ENCODE measurements around the gene SLC35F1.

The SLC35F1 gene

DNA sequence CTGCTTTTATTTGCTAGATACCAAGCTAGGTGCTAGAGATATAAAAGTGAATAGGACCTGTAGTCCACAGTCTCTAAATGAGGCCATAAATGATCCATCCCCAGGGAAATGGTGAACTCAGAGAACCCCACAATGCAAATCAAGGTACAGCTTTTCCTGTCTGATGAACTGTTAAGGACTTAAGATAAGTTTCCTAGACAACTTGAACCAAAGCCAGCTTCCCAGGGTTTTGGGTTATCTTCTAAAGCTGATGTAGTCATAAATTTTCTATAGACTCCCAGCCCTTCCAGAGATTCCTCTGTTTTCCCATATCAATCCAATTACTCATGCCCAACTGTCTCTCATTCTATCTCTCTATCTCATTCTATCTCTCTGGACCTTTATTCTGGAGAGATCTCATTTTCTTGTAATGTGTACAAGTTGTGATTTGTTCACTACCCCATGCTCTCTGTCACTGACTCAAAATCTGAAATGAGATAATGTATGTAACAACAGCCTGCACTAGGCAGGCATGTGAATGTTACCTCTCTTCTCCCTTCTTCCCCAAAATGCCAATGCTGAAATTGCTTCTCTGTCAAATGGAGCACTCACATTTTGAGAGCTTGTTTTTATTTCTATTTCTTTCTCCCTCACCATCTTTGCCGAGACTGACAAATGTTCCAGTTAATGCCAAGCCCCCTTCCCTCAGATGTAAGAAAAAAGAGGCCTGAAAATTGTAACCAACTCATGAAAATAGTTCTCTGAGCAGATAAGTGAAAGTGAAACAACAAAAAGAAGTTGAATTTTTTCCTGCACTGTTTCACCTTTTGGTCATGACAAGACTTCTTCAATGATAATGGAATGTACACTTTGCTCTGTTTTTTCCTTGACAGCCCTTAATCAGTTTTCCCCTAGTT is 279.9 kb downstream of the SLC35F1 start:
- ChIA-PET POLR2A (no interaction called here), CTCF (no interaction called here)
- DNase-seq (ENCODE audit: low read depth, low spot score), result no peak
- TF ChIP-seq, protein P1, sequence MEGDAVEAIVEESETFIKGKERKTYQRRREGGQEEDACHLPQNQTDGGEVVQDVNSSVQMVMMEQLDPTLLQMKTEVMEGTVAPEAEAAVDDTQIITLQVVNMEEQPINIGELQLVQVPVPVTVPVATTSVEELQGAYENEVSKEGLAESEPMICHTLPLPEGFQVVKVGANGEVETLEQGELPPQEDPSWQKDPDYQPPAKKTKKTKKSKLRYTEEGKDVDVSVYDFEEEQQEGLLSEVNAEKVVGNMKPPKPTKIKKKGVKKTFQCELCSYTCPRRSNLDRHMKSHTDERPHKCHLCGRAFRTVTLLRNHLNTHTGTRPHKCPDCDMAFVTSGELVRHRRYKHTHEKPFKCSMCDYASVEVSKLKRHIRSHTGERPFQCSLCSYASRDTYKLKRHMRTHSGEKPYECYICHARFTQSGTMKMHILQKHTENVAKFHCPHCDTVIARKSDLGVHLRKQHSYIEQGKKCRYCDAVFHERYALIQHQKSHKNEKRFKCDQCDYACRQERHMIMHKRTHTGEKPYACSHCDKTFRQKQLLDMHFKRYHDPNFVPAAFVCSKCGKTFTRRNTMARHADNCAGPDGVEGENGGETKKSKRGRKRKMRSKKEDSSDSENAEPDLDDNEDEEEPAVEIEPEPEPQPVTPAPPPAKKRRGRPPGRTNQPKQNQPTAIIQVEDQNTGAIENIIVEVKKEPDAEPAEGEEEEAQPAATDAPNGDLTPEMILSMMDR (IDR thresholded peaks at IDR 0.05; ENCODE audit: insufficient read depth, low read length, missing control alignments), result no peak
- no peak overlapping the region for H3K4me3 ChIP-seq (ENCODE audit: low read depth, low read length)

DNA sequence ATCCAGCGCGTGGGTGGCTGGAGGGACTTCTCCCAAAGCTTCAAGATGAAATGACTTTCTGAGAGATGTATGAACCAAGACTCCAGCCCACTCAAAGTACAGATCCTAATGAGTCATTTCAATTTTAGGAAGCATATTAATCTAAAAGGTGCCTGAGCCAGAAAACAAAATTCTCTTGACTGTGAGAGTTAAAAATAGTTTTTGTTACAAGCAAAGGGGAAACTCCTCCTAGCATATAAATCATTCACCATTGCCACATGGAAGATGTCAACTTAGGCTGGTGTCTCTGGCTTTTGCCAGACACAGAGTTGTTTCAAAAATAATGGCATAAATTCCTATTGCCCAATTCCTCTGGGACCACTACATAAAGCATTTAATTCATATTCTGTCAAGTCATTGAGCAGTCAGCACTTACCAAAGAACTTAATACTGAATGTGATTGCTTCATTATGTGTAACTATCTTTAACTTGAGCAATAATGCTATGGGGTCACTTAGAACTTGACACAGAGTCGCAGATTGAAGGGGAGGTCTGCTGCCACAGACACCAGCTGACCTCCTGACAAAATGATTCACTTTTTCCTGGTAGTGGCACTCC is 280.6 kb downstream of the SLC35F1 start:
- DNase-seq (ENCODE audit: low read depth, low spot score), result no peak
- ChIA-PET CTCF (no interaction called here), POLR2A (no interaction called here)
- H3K4me3 ChIP-seq (ENCODE audit: low read depth, low read length), result no peak overlapping the region
- TF ChIP-seq, protein P1 (IDR thresholded peaks at IDR 0.05; ENCODE audit: insufficient read depth, low read length, missing control alignments), result no peak

GRCh38 chr6:118188561-118188960 is 281.5 kb downstream of the SLC35F1 start:
- no peak overlapping the region for H3K4me3 ChIP-seq (ENCODE audit: low read depth, low read length)
- DNase-seq (ENCODE audit: low read depth, low spot score), result no peak
- CTCF ChIA-PET, result no interaction called here
- POLR2A ChIA-PET, result no interaction called here
- TF ChIP-seq, protein P1 (IDR thresholded peaks at IDR 0.05; ENCODE audit: insufficient read depth, low read length, missing control alignments), result no peak

- ChIA-PET POLR2A (no interaction called here), CTCF (no interaction called here)
- TF ChIP-seq, protein P1 (IDR thresholded peaks at IDR 0.05; ENCODE audit: insufficient read depth, low read length, missing control alignments), result no peak
- no peak overlapping the region for H3K4me3 ChIP-seq (ENCODE audit: low read depth, low read length)
- DNase-seq (ENCODE audit: low read depth, low spot score), result no peak
Measured at GRCh38 chr6:118197539-118197938, 290.5 kb downstream of the SLC35F1 start.

- CTCF ChIA-PET, result no interaction called here
- no peak overlapping the region for H3K4me3 ChIP-seq (ENCODE audit: low read depth, low read length)
- TF ChIP-seq, protein P1 (IDR thresholded peaks at IDR 0.05; ENCODE audit: insufficient read depth, low read length, missing control alignments), result no peak
- POLR2A ChIA-PET, result no interaction called here
- no peak for DNase-seq (ENCODE audit: low read depth, low spot score)
Measured at GRCh38 chr6:118198746-118199145, 291.7 kb downstream of the SLC35F1 start.

DNA sequence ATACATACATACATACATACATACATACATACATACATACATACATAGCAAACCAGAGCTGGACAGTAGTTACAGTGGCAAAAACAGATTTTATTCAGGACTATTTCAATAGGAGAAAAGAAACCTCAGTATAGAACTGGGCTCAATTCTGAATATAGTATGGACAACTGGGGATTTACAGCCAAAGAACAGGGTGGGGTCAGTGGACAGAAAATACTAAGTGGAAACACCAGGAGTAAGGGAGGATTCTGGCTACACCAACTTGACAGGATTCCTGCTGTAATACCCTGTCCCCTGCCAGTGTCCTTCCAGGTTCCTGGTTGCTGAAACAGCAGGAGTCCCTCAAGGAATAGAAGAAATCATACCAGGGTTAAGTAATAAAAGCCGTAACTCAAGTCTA is 293.1 kb downstream of the SLC35F1 start:
- no peak overlapping the region for H3K4me3 ChIP-seq (ENCODE audit: low read depth, low read length)
- TF ChIP-seq, protein P1 (IDR thresholded peaks at IDR 0.05; ENCODE audit: insufficient read depth, low read length, missing control alignments), result no peak
- DNase-seq (ENCODE audit: low read depth, low spot score), result no peak
- CTCF ChIA-PET, result no interaction called here
- POLR2A ChIA-PET, result no interaction called here
